GM13976 (cell line): ENCODE measurements around the gene PAWR.

Experiments
- DNase-seq: peaks from one replicate; pipeline ENCODE4 v3.0.0; 2012; ENCODE audit warnings: low spot score
- in situ Hi-C: fragments of 300-500 bp; cut with MboI; formaldehyde crosslinking; loops from one replicate; pipeline ENCODE4 v1.12.0; 2022; ENCODE audit warnings: low sequenced_read_pairs, mixed read lengths, inconsistent platforms; ENCODE audit not compliant: unreplicated experiment
- TF ChIP-seq, protein P1 (sequence below): IDR thresholded peaks from 2 replicates; pipeline ENCODE4 v1.5.1; 2012; ENCODE audit warnings: borderline replicate concordance, mild to moderate bottlenecking; ENCODE audit not compliant: insufficient read depth; ENCODE audit errors: extremely low read depth, missing control alignments, control extremely low read depth

The PAWR gene

DNA sequence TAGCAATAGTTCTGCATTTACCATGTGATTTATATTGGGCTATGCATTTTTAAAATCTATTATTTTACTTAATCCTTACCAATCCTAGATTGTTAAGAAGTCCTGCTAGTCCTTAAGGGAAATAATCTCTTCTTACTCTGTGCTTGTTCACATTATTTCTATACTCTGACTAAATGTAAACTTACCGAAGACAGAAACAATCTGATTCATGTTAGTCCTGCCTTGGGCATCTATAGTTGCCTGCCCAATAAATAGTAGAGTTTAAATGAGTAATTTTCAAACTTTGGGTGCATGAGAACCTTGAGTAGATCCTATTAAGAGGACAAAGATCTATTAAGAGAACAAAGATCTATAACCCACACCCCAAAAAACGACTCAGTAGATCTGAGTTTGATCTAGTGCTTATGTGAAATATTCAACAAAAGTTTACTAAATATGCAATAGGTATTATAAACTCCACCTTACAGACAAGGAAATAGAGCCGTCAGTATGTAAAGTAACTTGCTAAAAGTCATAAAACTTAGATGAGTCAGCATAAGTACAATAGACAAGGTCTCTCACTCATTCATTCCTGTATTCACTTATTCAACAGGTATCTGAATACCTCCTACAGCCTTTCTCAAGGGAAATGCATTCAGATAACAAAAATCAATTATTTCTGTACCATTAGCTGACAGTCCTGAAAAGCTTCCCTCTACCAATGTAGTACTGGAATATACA, 127.6 kb downstream of the PAWR start:
- in situ Hi-C loops = loop anchor here (25.0 kb wide), 1 partner anchor 624 kb away; no protein-coding TSS in a partner anchor
- DNase-seq = no peak

DNA sequence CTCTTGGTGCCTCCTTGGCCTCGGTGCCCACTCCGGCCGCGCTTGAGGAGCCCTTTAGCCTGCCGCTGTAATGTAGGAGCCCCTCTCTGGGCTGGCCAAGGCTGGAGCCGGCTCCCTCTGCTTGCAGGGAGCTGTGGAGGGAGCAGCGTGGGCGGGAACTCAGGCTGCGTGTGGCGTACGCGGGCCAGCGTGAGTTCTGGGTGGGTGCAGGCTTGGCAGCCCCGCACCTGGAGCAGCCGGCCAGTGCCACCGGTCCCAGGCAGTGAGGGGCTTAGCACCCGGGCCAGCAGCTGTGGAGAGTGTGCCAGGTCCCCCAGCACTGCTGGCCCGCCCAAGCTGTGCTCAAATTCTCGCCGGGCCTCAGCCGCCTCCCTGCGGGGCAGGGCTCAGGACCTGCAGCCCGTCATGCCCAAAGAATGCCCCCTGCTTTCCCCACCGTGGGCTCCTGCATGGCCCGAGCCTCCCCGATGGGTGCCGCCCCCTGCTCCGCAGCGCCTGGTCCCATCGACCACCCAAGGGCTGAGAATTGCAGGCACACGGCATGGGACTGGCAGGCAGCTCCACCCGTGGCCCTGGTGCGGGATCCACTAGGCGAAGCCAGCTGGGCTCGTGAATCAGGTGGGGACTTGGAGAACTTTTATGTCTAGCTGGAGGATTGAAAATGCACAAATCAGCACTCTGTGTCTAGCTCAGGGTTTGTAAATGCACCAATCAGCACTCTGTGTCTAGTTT, 129.2 kb downstream of the PAWR start:
- in situ Hi-C loops = loop anchor here (25.0 kb wide), 1 partner anchor 626 kb away; no protein-coding TSS in a partner anchor
- no peak for DNase-seq
- TF ChIP-seq, protein P1, sequence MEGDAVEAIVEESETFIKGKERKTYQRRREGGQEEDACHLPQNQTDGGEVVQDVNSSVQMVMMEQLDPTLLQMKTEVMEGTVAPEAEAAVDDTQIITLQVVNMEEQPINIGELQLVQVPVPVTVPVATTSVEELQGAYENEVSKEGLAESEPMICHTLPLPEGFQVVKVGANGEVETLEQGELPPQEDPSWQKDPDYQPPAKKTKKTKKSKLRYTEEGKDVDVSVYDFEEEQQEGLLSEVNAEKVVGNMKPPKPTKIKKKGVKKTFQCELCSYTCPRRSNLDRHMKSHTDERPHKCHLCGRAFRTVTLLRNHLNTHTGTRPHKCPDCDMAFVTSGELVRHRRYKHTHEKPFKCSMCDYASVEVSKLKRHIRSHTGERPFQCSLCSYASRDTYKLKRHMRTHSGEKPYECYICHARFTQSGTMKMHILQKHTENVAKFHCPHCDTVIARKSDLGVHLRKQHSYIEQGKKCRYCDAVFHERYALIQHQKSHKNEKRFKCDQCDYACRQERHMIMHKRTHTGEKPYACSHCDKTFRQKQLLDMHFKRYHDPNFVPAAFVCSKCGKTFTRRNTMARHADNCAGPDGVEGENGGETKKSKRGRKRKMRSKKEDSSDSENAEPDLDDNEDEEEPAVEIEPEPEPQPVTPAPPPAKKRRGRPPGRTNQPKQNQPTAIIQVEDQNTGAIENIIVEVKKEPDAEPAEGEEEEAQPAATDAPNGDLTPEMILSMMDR = no peak

More for the DNA sequence above, 127.6 kb downstream of the PAWR start:
- TF ChIP-seq, protein P1 = no peak

GRCh38 chr12:79560225-79560889, 130.4 kb downstream of the PAWR start:
- DNase-seq = no peak
- TF ChIP-seq, protein P1 = no peak
- in situ Hi-C loops = loop anchor here (25.0 kb wide), 1 partner anchor 627 kb away; no protein-coding TSS in a partner anchor

- in situ Hi-C loops = loop anchor here (10.0 to 25.0 kb wide), 2 partner anchors 175 to 628 kb away; no protein-coding TSS in a partner anchor
- no peak for DNase-seq
- TF ChIP-seq, protein P1 = no peak
Measured at GRCh38 chr12:79559591-79559990, 131.2 kb downstream of the PAWR start.

DNA sequence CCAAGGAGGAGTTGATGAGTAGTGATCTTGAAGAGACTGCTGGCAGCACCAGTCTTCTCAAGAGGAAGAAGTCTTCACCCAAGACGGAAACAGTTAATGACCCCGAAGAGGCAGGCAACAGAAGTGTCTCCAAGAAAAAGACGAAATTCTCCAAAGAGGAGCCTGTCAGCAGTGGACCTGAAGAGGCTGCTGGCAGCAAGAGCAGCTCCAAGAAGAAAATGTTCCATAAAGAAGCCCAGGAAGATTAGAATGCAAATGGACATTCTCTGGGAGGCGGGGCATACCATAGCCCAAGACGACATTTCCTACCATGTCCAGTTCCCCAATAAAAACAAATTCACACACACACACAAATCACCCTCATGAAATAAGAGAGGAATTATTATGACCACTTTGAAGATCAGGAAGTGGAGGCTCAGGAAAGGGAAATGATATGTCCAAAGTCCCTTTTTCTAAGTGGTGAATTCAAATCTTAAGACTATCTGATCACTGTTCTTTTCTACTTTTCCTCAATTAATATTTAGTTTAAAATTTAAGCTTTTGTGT, 131.8 kb downstream of the PAWR start:
- in situ Hi-C loops = loop anchor here (10.0 to 25.0 kb wide), 2 partner anchors 176 to 628 kb away; no protein-coding TSS in a partner anchor
- TF ChIP-seq, protein P1 = no peak
- no peak for DNase-seq

DNA sequence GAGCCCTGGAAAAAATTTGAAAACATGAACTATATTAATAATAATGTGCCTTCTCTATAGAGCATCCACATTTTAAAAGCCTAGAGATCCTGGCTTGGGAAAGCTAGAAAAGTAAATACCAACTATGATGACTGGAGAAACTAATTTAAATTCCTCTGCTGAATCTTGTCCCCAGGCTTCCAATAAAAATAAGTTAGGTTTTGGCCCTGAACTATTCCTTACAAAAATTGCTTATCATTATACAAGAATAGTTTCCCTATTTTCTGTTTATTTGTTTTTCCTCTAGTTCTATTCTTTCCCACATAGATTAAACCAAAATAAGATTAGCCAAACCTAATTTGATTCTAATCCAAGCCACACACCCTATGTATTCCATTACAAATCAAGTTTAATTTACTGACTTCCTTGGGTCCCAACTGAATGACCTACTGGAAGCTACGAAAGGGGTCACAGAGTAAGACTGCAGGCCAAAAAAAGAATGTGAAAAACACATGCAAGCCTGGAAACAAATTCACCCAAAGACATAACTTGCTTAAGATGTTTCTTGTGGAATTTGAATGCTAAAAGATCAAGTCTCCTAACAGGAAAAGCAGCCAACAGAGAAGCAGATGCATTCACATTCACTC, 133.0 kb downstream of the PAWR start:
- TF ChIP-seq, protein P1 = no peak
- no peak for DNase-seq
- in situ Hi-C loops = loop anchor here (10.0 to 25.0 kb wide), 2 partner anchors 177 to 629 kb away; no protein-coding TSS in a partner anchor
